Liver (tissue), 3 donors: ENCODE results near the gene DSCAM.

ENCODE experiments used
- CTCF ChIP-seq: fragments of 150-350 bp; IDR thresholded peaks from 2 replicates; pipeline ENCODE4 v1.5.1; 2017; ENCODE audit warnings: improper control_type of control experiment, low read depth, low read length; ENCODE audit not compliant: missing input control
- FOXA2 ChIP-seq: IDR thresholded peaks from 2 replicates; pipeline ENCODE4 v1.6.1; 2016; ENCODE audit warnings: antibody characterized with exemption
- JUND ChIP-seq, 2 donors: IDR thresholded peaks; 2 replicates each; pipeline ENCODE4 v1.6.1; 2016; ENCODE audit warnings: antibody characterized with exemption in 2 of 2
- donor health status: healthy.
- donor health status: healthy.

- TF ChIP-seq JUND (IDR thresholded peaks at IDR 0.05) (no peak), CTCF (no peak), FOXA2 (no peak)
These were observed 993 bp upstream of the DSCAM start for GRCh38 chr21:40847951-40848350.
